Measurements from ENCODE around the gene CHST11.
A peak's percentile ranks its signal among the peaks of the same experiment; 100 is the strongest.

Gene CHST11

DNA sequence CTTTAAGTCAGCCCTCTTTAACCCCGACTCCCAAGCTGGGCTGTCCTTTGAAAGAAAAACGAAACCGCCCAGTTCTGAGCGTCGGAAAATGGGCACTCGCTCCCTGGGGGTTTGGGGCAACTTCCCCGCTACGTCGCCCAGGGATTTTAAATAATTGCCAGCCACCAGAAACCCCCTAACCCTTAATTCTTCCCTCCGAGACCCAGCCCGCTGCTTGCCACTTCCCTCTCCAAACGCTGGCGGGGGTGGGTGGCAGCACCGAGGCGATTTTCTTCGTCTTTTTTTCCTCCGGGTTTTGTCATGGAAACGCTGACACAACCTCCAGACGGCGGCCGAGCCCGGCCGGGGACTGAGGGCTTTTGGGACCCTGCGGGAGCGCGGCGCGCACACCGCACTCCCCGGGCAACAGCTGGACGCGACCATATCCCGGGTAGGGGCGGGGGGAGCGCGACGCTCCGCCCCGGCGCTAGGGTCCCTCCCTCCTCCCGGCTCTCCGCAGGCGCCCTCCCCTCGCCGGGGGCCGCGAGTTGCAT is at the start of gene CHST11:
Gene CHST11, plus strand, starts transcription at position 532 of the 533 bp plus-strand sequence.
- DNase-seq (ENCODE audit: low read depth in 2 of 3, low spot score in 2 of 3) = peak; percentile 52 to 65 (median 54)

GRCh38 chr12:104407438-104407837 is 49.3 kb upstream of the CHST11 start:
- no peak for DNase-seq (ENCODE audit: low read depth in 2 of 3, low spot score in 2 of 3)

GRCh38 chr12:104407922-104408321 is 48.8 kb upstream of the CHST11 start:
- no peak for DNase-seq (ENCODE audit: low read depth in 2 of 3, low spot score in 2 of 3)

GRCh38 chr12:104410326-104410725 is 46.4 kb upstream of the CHST11 start:
- DNase-seq (ENCODE audit: low read depth in 2 of 3, low spot score in 2 of 3) = no peak

DNA sequence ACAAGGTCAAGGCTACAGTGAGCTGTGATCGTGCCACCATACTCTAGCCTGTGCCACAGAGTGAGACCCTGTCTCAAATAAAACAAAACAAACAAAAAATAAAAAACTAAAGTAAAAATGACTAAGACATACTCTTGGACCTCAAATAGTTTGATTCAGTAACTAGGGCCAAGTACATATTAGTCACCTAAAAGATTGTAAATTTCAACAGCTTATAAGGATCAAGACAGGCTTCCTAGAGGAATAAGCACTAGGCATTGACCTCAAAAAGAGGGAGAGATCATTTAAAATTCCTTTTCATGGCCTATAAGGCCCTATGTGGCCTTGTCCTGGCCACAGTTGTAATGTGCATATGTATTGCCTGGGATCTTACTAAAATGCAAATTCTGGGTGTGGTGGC is 46.0 kb upstream of the CHST11 start:
- no peak for DNase-seq (ENCODE audit: low read depth in 2 of 3, low spot score in 2 of 3)

DNA sequence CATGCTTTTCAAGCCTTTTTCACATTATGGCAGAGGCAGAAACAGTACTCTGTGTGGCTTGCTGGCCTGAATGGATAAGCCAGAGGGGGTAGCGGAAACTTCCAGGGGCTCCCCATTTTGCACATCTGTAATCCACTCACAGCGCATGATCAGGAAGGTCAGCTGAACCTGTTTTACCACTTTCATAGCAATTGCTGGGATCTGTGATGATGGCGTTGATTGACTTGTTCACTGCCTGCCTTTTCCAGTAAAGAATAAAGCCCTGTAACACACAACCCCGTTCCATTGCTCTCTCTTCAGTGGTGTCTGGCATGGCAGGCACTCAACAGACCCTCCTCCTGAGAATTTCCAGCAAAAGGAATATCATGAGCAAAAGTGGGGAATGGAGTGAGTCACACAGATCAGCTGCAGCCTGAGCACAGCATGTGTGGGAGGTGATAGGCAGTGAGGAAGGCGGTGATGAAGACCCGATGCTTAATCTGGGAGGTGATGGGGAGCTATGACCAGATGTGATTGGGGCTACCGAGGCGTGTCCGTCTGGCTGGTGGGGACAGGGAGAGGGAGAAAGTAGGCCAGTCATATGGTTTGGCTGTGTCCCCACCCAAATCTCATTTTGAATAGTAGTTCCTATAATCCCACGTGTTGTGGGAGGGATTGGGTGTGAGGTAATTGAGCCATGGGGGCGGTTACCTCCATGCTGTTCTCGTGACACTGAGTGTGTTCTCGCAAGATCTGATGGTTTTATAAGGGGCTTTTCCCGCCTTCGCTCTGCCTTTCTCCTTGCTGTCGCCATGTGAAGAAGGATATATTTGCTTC is 44.7 kb upstream of the CHST11 start:
- DNase-seq (ENCODE audit: low read depth in 2 of 3, low spot score in 2 of 3) = no peak

- DNase-seq (ENCODE audit: low read depth in 2 of 3, low spot score in 2 of 3) = no peak
Measured at GRCh38 chr12:104412681-104413080, 44.1 kb upstream of the CHST11 start.

DNA sequence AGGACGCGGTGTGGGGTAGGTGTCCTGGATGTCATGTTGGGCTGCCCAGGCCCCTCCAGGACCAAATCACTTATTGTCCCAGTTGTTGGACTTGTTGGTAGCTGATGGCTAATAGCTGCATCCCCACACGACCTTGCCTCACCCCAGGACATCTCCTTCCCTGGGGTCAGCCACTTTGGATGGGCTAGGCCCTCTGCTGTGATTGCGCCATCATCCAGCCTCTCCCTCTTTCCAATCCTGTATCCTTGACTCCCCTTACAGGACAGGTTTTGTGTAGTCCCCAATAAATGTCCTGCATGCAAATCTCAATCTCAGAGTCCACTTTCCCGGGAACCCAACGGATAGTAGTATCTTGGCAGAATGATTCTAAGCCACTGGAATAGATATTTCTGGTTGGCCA is 43.4 kb upstream of the CHST11 start:
- no peak for DNase-seq (ENCODE audit: low read depth in 2 of 3, low spot score in 2 of 3)

GRCh38 chr12:104414581-104415341 is 42.0 kb upstream of the CHST11 start:
- DNase-seq (ENCODE audit: low read depth in 2 of 3, low spot score in 2 of 3) = no peak

- no peak for DNase-seq (ENCODE audit: low read depth in 2 of 3, low spot score in 2 of 3)
Measured at GRCh38 chr12:104415342-104415980, 41.3 kb upstream of the CHST11 start.

- no peak for DNase-seq (ENCODE audit: low read depth in 2 of 3, low spot score in 2 of 3)
Measured at GRCh38 chr12:104416136-104416535, 40.6 kb upstream of the CHST11 start.

DNA sequence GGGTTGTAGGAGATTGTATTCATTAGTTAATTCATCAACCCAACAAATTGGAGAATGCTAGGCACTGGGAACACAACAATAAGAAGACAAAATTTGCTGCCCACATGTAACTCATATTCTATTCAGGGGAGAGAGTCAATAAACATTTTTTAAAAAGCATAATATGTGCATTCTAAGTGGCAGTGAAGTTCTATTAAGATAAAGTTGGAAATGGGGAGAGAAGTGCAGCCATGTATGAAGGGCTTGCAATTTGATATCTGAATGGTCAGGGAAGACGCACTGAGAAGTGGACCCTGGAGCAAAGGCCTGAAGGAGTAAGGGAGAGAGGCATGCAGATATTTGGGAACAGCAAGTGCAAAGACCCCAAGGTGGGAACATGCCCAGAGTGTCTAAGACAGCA is 40.2 kb upstream of the CHST11 start:
- no peak for DNase-seq (ENCODE audit: low read depth in 2 of 3, low spot score in 2 of 3)

GRCh38 chr12:104419717-104420116 is 37.0 kb upstream of the CHST11 start:
- DNase-seq (ENCODE audit: low read depth in 2 of 3, low spot score in 2 of 3) = no peak

GRCh38 chr12:104420868-104421267 is 35.9 kb upstream of the CHST11 start:
- no peak for DNase-seq (ENCODE audit: low read depth in 2 of 3, low spot score in 2 of 3)

GRCh38 chr12:104421343-104421742 is 35.4 kb upstream of the CHST11 start:
- no peak for DNase-seq (ENCODE audit: low read depth in 2 of 3, low spot score in 2 of 3)

GRCh38 chr12:104422441-104422840 is 34.3 kb upstream of the CHST11 start:
- DNase-seq (ENCODE audit: low read depth in 2 of 3, low spot score in 2 of 3) = no peak

DNA sequence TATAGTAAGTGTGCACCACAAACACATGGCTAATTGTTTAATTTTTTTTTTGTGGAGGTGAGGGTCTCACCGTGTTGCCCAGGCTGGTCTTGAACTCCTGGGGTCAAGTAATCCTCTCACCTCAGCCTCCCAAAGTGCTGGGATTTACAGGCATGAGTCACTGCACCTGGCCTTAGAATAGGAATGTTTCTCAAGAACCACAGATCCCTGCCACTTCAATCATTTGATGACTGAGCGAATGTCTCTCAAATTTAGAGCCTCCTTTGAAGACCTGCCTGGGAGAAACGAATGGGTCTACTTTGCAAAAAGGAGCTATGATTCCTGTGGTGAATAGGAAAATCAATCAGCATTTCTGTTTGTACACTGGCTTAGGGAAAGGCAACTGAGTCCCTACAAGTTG is 33.5 kb upstream of the CHST11 start:
- no peak for DNase-seq (ENCODE audit: low read depth in 2 of 3, low spot score in 2 of 3)

DNA sequence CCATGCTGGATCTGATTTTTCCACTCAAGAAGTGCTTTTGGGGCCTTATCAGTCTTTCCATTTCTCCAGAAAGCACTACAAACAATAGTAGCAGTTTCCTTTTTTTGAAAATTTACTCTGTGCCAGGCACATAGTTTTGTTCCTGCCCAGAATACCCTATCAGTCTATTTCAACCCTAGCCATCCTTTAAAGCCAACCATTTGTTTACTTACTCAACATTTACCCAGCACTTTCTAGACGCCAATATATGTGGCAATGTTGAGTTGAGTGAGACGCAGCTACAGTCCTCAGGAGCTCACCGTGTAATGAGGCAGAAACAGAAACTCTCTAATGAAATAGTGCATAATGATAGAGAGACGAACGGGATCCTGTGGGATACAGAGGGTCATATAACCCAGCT is 32.9 kb upstream of the CHST11 start:
- DNase-seq (ENCODE audit: low read depth in 2 of 3, low spot score in 2 of 3) = no peak

DNA sequence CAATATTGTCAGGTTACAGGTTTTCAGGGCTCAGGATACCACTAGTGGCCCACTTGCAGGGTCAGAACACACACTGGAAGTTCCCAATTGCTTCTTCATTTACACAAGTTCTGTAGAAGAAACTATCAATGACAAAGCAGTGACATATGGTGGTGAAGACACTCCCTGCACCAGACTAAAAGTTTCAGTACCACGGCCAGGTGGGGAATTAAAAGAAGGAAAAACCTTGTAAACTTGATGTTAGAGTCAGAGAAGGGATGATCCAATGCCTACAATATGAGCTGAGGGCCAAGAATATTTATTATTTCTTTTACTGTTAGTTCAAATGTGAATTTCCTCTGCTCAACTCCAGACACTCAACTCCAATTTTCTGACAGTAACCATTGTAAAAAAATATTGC is 31.8 kb upstream of the CHST11 start:
- no peak for DNase-seq (ENCODE audit: low read depth in 2 of 3, low spot score in 2 of 3)

DNA sequence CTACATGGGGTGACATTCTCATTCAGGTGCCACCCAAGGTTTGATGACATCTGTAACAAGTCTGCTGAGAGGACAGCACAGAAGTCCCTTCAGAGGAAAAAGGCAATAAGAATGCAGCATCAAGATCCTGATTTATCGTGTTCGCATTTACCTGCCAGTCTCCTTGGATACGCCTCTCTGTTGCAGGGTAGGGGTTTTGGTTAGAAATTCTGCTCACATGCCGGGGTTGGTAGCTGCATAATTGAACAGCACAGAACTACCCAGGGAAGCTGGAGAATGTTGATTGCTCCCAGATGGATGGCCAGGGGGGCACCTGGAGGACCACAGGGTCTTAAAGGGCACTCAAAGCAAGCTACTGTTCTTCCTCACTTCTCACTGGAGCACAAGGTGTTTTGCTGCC is 31.1 kb upstream of the CHST11 start:
- no peak for DNase-seq (ENCODE audit: low read depth in 2 of 3, low spot score in 2 of 3)

DNA sequence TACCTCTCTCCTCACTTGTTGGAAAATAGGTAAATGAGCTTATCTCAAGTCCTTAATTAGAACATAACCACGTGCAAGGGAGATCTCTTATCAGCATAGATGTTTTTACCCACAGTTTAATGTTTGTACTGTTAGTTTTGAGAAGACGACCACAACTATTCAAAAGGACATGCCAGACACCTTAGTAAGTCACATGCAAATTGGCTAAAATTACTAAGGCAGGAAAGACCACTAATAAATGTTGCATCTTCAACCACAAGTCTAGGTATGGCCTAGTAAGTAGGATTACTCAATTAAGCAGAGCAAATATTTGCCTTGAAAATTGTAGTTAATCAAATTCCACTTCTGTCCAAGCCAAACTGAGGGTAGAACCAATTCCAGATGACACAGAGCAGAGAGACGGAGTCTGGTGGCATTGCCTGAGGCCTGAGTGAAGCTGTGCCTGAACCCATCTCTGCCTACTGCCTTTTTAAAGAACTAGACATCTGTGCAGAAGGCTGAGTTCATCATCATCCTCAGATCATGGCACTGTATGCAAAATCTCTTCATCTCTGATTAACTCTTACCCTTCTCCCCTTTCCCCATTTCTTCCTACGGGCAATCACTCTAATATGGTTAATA is 29.7 kb upstream of the CHST11 start:
- DNase-seq (ENCODE audit: low read depth in 2 of 3, low spot score in 2 of 3) = no peak

Data from activated CD8-positive, alpha-beta memory T cell treated with anti-CD3 and anti-CD28 coated beads for 48 hours (primary cell).